ENCODE results near the gene CDC45. TPM values are rescaled to one million over a fixed set of nuclear protein-coding genes. Genes with fewer than 3 reads are reported as not detected.

CDC45 gene
- total and polyA plus RNA-seq, 11 donors, result 0.15 to 3.1 (median 0.32) TPM; not detected in 4

- DNase-seq, result no peak
- Histone ChIP-seq H3K27ac (no peak overlapping the region), H3K27me3 (no peaks in the 10 kb centered on the region), H3K9me3 (no peaks in the 10 kb centered on the region), H3K4me1 (no peaks in the 10 kb centered on the region), H3K36me3 (no peaks in the 10 kb centered on the region), H3K4me3 (no peak overlapping the region)
- no peak for TF ChIP-seq CTCF (IDR thresholded peaks at IDR 0.05)
- no peak for TF ChIP-seq POLR2A (IDR thresholded peaks at IDR 0.05)
- intact Hi-C loops (cut with DNase I), result no loop called here
- WGBS, 4 donors, result 90 to 96% (median 94%) methylated on average over 3 of the region's 3 CpGs
- no peak for ATAC-seq
Measured at GRCh38 chr22:19501897-19502447, 22.3 kb downstream of the CDC45 start.

- ATAC-seq, result no peak
- Histone ChIP-seq H3K36me3 (no peaks in the 10 kb centered on the region), H3K4me3 (no peak overlapping the region), H3K4me1 (no peaks in the 10 kb centered on the region), H3K9me3 (no peaks in the 10 kb centered on the region), H3K27ac (no peak overlapping the region), H3K27me3 (no peaks in the 10 kb centered on the region)
- intact Hi-C loops (cut with DNase I), result no loop called here
- no peak for DNase-seq
- TF ChIP-seq POLR2A (IDR thresholded peaks at IDR 0.05) (no peak), CTCF (IDR thresholded peaks at IDR 0.05) (no peak)
- WGBS, 4 donors, result 85 to 88% (median 87%) methylated on average over 7 of the region's 7 CpGs
Measured at GRCh38 chr22:19503367-19503766, 23.6 kb downstream of the CDC45 start.

GRCh38 chr22:19503869-19504268, 24.1 kb downstream of the CDC45 start:
- Histone ChIP-seq H3K4me3 (no peak overlapping the region), H3K4me1 (no peaks in the 10 kb centered on the region), H3K36me3 (no peaks in the 10 kb centered on the region), H3K27me3 (no peaks in the 10 kb centered on the region), H3K9me3 (no peaks in the 10 kb centered on the region), H3K27ac (no peak overlapping the region)
- intact Hi-C loops (cut with DNase I), result no loop called here
- 92 to 95% (median 92%) methylated on average over 9 of the region's 9 CpGs for WGBS, 4 donors
- TF ChIP-seq CTCF (IDR thresholded peaks at IDR 0.05) (no peak), POLR2A (IDR thresholded peaks at IDR 0.05) (no peak)
- ATAC-seq (no peak), DNase-seq (no peak)

- WGBS, 4 donors, result 90 to 96% (median 93%) methylated on average over 18 of the region's 18 CpGs
- Histone ChIP-seq H3K36me3 (no peaks in the 10 kb centered on the region), H3K27me3 (no peaks in the 10 kb centered on the region)
Measured at GRCh38 chr22:19504900-19505734, 25.4 kb downstream of the CDC45 start.

More at GRCh38 chr22:19504900-19505734, 25.4 kb downstream of the CDC45 start:
- DNase-seq (no peak), ATAC-seq (no peak)
- no peak overlapping the region for H3K4me3 ChIP-seq
- no peak for TF ChIP-seq POLR2A (IDR thresholded peaks at IDR 0.05)
- no peak for TF ChIP-seq CTCF (IDR thresholded peaks at IDR 0.05)
- H3K9me3 ChIP-seq, result no peaks in the 10 kb centered on the region
- no peaks in the 10 kb centered on the region for H3K4me1 ChIP-seq
- intact Hi-C loops (cut with DNase I), result no loop called here
- H3K27ac ChIP-seq, result no peak overlapping the region
